Activated CD4-positive, alpha-beta memory T cell treated with anti-CD3 and anti-CD28 coated beads, Interleukin-2, amount 10 ng/mL, durations not matched to agents 7 days and 5 days (primary cell): Measurements from ENCODE around the gene TCF12. TPM values are rescaled to one million over a fixed set of nuclear protein-coding genes. Genes with fewer than 3 reads are reported as not detected.
"Not testable (repeated sequence)": the region's sequence is repeated elsewhere in the genome, so short reads cannot be mapped to it uniquely, and the experiment has no call there.

Source experiments
- CTCF ChIA-PET: fragments of 350-600 bp; sonication (Branson Sonifier 250); formaldehyde crosslinking; loops from one replicate; lab custom pipeline; 2021; ENCODE audit warnings: antibody characterized with exemption, inconsistent platforms; lab: Charles Lee
- POLR2A ChIA-PET: fragments of 350-600 bp; sonication (Branson Sonifier 250); formaldehyde crosslinking; loops from one replicate; lab custom pipeline; 2021; ENCODE audit warnings: antibody characterized with exemption; lab: Charles Lee
- DNase-seq: peaks from one replicate; pipeline ENCODE4 v3.0.0-alpha.2; 2020
- H3K27ac Mint-ChIP-seq: one replicate; pipeline ENCODE4 v1.8.0; 2021; ENCODE audit warnings: mild to moderate bottlenecking, mixed read lengths
- H3K27me3 Mint-ChIP-seq: one replicate; pipeline ENCODE4 v1.8.0; 2021; ENCODE audit warnings: mixed read lengths
- H3K36me3 Mint-ChIP-seq: one replicate; pipeline ENCODE4 v1.8.0; 2021; ENCODE audit warnings: low read depth, mixed read lengths
- H3K4me1 Mint-ChIP-seq: one replicate; pipeline ENCODE4 v1.8.0; 2021; ENCODE audit warnings: mixed read lengths
- H3K4me3 Mint-ChIP-seq: one replicate; pipeline ENCODE4 v1.8.0; 2021; ENCODE audit warnings: mild to moderate bottlenecking, mixed read lengths
- H3K9me3 Mint-ChIP-seq: one replicate; pipeline ENCODE4 v1.8.0; 2021; ENCODE audit warnings: mixed read lengths
- total RNA-seq, 2 experiments: library from RNA; stranded (reverse); gene quantifications; one replicate each; pipeline ENCODE4 v1.2.3, GENCODE V29; 2021

TCF12 gene
- total RNA-seq, 2 experiments from 2014 or later = 62.4 to 62.8 TPM

- peaks cover 35% of the 10 kb centered on the region for H3K4me1 Mint-ChIP-seq
- H3K27ac Mint-ChIP-seq = peak overlapping the region; percentile 44
- H3K4me3 Mint-ChIP-seq = peak overlapping the region; percentile 81
- H3K27me3 Mint-ChIP-seq = no peaks in the 10 kb centered on the region
- H3K9me3 Mint-ChIP-seq = peaks cover 2% of the 10 kb centered on the region
- POLR2A ChIA-PET = interaction anchor here (0.6 to 3.4 kb wide), 10 partner anchors 10 to 675 kb away, joined by 3 to 60 read pairs (median 4); partner anchors contain the start of gene ZNF280D
- peak; percentile 62 for DNase-seq
- CTCF ChIA-PET = interaction anchor here (0.8 to 1.8 kb wide), 6 partner anchors 11 to 242 kb away, joined by 3 to 7 read pairs (median 4); no protein-coding TSS in a partner anchor
- H3K36me3 Mint-ChIP-seq = peaks cover 23% of the 10 kb centered on the region
Observed at GRCh38 chr15:56919031-56919608, 676 bp downstream of the TCF12 start.

GRCh38 chr15:56919609-56920366, 1.3 kb downstream of the TCF12 start:
- Mint-ChIP-seq H3K4me1 (peaks cover 36% of the 10 kb centered on the region), H3K9me3 (peaks cover 2% of the 10 kb centered on the region), H3K36me3 (peaks cover 25% of the 10 kb centered on the region), H3K27me3 (no peaks in the 10 kb centered on the region), H3K27ac (peak overlapping the region; percentile 82), H3K4me3 (peak overlapping the region; percentile 81)
- ChIA-PET CTCF (no interaction called here), POLR2A (interaction anchor here (0.7 to 3.4 kb wide), 6 partner anchors 10 to 187 kb away, joined by 3 to 60 read pairs (median 7); partner anchors contain the start of gene ZNF280D)
- DNase-seq = peak; percentile 24

DNA sequence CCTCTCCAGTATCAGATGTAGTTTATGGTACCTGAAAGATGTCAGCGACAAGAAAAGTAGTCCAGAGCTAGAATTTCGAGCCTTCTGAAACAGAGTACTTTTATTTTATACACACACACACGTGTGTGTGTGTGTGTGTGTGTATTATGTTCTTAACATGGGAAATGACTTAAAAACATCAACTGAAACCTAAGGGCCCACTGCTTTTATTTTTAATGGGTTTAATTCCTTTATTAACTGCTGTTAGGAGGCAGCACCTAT, 1.9 kb downstream of the TCF12 start:
- POLR2A ChIA-PET = interaction anchor here (0.7 to 3.4 kb wide), 4 partner anchors 13 to 187 kb away, joined by 3 to 60 read pairs (median 14); partner anchors contain the start of gene ZNF280D
- no peaks in the 10 kb centered on the region for H3K27me3 Mint-ChIP-seq
- H3K27ac Mint-ChIP-seq = peak overlapping the region; percentile 82
- CTCF ChIA-PET = no interaction called here
- no peak for DNase-seq
- peaks cover 36% of the 10 kb centered on the region for H3K4me1 Mint-ChIP-seq
- peaks cover 2% of the 10 kb centered on the region for H3K9me3 Mint-ChIP-seq
- H3K4me3 Mint-ChIP-seq = peak overlapping the region; percentile 81
- H3K36me3 Mint-ChIP-seq = peaks cover 25% of the 10 kb centered on the region

- no peak for DNase-seq
- H3K27me3 Mint-ChIP-seq = no peaks in the 10 kb centered on the region
- H3K36me3 Mint-ChIP-seq = peaks cover 42% of the 10 kb centered on the region
- H3K9me3 Mint-ChIP-seq = no peaks in the 10 kb centered on the region
- no peak overlapping the region for H3K27ac Mint-ChIP-seq
- POLR2A ChIA-PET = no interaction called here
- H3K4me3 Mint-ChIP-seq = no peak overlapping the region
- CTCF ChIA-PET = no interaction called here
- H3K4me1 Mint-ChIP-seq = peaks cover 21% of the 10 kb centered on the region
Observed at GRCh38 chr15:56923174-56923591, 4.7 kb downstream of the TCF12 start.

- Mint-ChIP-seq H3K36me3 (peaks cover 46% of the 10 kb centered on the region), H3K9me3 (no peaks in the 10 kb centered on the region), H3K4me1 (peaks cover 19% of the 10 kb centered on the region), H3K27me3 (no peaks in the 10 kb centered on the region), H3K27ac (no peak overlapping the region), H3K4me3 (no peak overlapping the region)
- no peak for DNase-seq
- CTCF ChIA-PET = no interaction called here
- POLR2A ChIA-PET = no interaction called here
Observed at GRCh38 chr15:56927816-56928215, 9.4 kb downstream of the TCF12 start.

- ChIA-PET POLR2A (interaction anchor here (0.9 kb wide), 1 partner anchor 11 kb away, joined by 5 read pairs; the partner anchor contains the start of gene TCF12), CTCF (interaction anchor here (1.1 kb wide), 1 partner anchor 11 kb away, joined by 3 read pairs; the partner anchor contains the start of gene TCF12)
- no peak overlapping the region for H3K27ac Mint-ChIP-seq
- no peaks in the 10 kb centered on the region for H3K27me3 Mint-ChIP-seq
- H3K4me3 Mint-ChIP-seq = no peak overlapping the region
- DNase-seq = no peak
- H3K36me3 Mint-ChIP-seq = peaks cover 42% of the 10 kb centered on the region
- H3K4me1 Mint-ChIP-seq = peaks cover 11% of the 10 kb centered on the region
- H3K9me3 Mint-ChIP-seq = no peaks in the 10 kb centered on the region
Observed at GRCh38 chr15:56929399-56929798, 11.0 kb downstream of the TCF12 start.

GRCh38 chr15:56929933-56930332, 11.5 kb downstream of the TCF12 start:
- DNase-seq = no peak
- H3K9me3 Mint-ChIP-seq = no peaks in the 10 kb centered on the region
- no peak overlapping the region for H3K27ac Mint-ChIP-seq
- CTCF ChIA-PET = interaction anchor here (1.1 kb wide), 1 partner anchor 12 kb away, joined by 3 read pairs; the partner anchor contains the start of gene TCF12
- no peaks in the 10 kb centered on the region for H3K27me3 Mint-ChIP-seq
- H3K36me3 Mint-ChIP-seq = peaks cover 44% of the 10 kb centered on the region
- POLR2A ChIA-PET = interaction anchor here (0.9 kb wide), 1 partner anchor 11 kb away, joined by 5 read pairs; the partner anchor contains the start of gene TCF12
- no peak overlapping the region for H3K4me3 Mint-ChIP-seq
- peaks cover 11% of the 10 kb centered on the region for H3K4me1 Mint-ChIP-seq

GRCh38 chr15:56930669-56931313, 12.3 kb downstream of the TCF12 start:
- Mint-ChIP-seq H3K9me3 (peaks cover 3% of the 10 kb centered on the region), H3K4me3 (no peak overlapping the region), H3K27me3 (no peaks in the 10 kb centered on the region), H3K36me3 (peaks cover 40% of the 10 kb centered on the region), H3K4me1 (peaks cover 11% of the 10 kb centered on the region), H3K27ac (no peak overlapping the region)
- POLR2A ChIA-PET = interaction anchor here (1.8 kb wide), 1 partner anchor 13 kb away, joined by 7 read pairs; the partner anchor contains the start of gene TCF12
- no peak for DNase-seq
- CTCF ChIA-PET = interaction anchor here (1.1 kb wide), 1 partner anchor 13 kb away, joined by 3 read pairs; the partner anchor contains the start of gene TCF12

GRCh38 chr15:56931639-56932508, 13.4 kb downstream of the TCF12 start:
- no peak for DNase-seq
- ChIA-PET POLR2A (interaction anchor here (1.8 kb wide), 1 partner anchor 14 kb away, joined by 7 read pairs; the partner anchor contains the start of gene TCF12), CTCF (no interaction called here)
- no peak overlapping the region for H3K27ac Mint-ChIP-seq
- no peaks in the 10 kb centered on the region for H3K27me3 Mint-ChIP-seq
- peaks cover 41% of the 10 kb centered on the region for H3K36me3 Mint-ChIP-seq
- H3K4me1 Mint-ChIP-seq = peaks cover 11% of the 10 kb centered on the region
- H3K9me3 Mint-ChIP-seq = peaks cover 8% of the 10 kb centered on the region
- no peak overlapping the region for H3K4me3 Mint-ChIP-seq

DNA sequence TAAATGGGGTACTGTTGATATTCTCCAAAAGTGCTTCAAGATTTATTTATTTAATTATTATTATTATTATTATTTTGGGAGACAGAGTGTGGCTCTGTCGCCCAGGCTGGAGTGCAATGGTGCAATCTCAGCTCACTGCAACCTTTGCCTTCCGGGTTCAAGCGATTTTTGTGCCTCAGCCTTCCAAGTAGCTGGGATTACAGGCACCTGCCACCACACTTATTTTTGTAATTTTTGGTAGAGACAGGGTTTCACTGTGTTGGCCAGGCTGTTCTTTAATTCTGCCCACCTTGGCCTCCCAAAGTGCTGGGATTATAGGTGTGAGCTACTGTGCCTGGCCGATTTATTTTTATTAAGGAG, 14.0 kb downstream of the TCF12 start:
- Mint-ChIP-seq H3K36me3 (peaks cover 46% of the 10 kb centered on the region), H3K4me1 (peaks cover 11% of the 10 kb centered on the region), H3K9me3 (peaks cover 10% of the 10 kb centered on the region)
- CTCF ChIA-PET, DNase-seq, H3K27me3 Mint-ChIP-seq, H3K4me3 Mint-ChIP-seq, H3K27ac Mint-ChIP-seq: not testable (repeated sequence)
- POLR2A ChIA-PET = interaction anchor here (1.0 kb wide), 1 partner anchor 15 kb away, joined by 3 read pairs; no protein-coding TSS in a partner anchor

- no peak overlapping the region for H3K27ac Mint-ChIP-seq
Observed at GRCh38 chr15:56933410-56933809, 15.0 kb downstream of the TCF12 start.

GRCh38 chr15:56933811-56934210, 15.4 kb downstream of the TCF12 start:
- Mint-ChIP-seq H3K27me3 (no peaks in the 10 kb centered on the region), H3K4me3 (no peak overlapping the region), H3K27ac (no peak overlapping the region), H3K9me3 (peaks cover 11% of the 10 kb centered on the region), H3K4me1 (peaks cover 11% of the 10 kb centered on the region), H3K36me3 (peaks cover 49% of the 10 kb centered on the region)
- ChIA-PET POLR2A (interaction anchor here (1.0 kb wide), 1 partner anchor 16 kb away, joined by 3 read pairs; no protein-coding TSS in a partner anchor), CTCF (no interaction called here)
- DNase-seq = no peak

More at GRCh38 chr15:56933410-56933809, 15.0 kb downstream of the TCF12 start:
- no peak overlapping the region for H3K4me3 Mint-ChIP-seq
- H3K4me1 Mint-ChIP-seq = peaks cover 11% of the 10 kb centered on the region
- no peaks in the 10 kb centered on the region for H3K27me3 Mint-ChIP-seq
- H3K36me3 Mint-ChIP-seq = peaks cover 45% of the 10 kb centered on the region
- ChIA-PET CTCF (no interaction called here), POLR2A (interaction anchor here (1.0 kb wide), 1 partner anchor 16 kb away, joined by 3 read pairs; no protein-coding TSS in a partner anchor)
- no peak for DNase-seq
- H3K9me3 Mint-ChIP-seq = peaks cover 11% of the 10 kb centered on the region
